ENCODE data around the gene MEX3B.
"Not testable (repeated sequence)": the region's sequence is repeated elsewhere in the genome, so short reads cannot be mapped to it uniquely, and the experiment has no call there.

MEX3B gene

GRCh38 chr15:82051664-82052063 lies 5.8 kb upstream of the MEX3B start:
- peak in 14 of 56 donors; percentile 0 to 39 (median 12) for DNase-seq

- DNase-seq, result no peak
These were observed 3.0 kb upstream of the MEX3B start for GRCh38 chr15:82048811-82049210.

- peak in 15 of 56 donors; percentile 7 to 74 (median 43) for DNase-seq
These were observed 1.9 kb upstream of the MEX3B start for GRCh38 chr15:82047453-82048400.

GRCh38 chr15:82046666-82047452 lies 1.0 kb upstream of the MEX3B start:
- peak in 55 of 56 donors; percentile 42 to 97 (median 84) for DNase-seq

- peak in 41 of 56 donors; percentile 11 to 76 (median 49) for DNase-seq
These were observed 483 bp downstream of the MEX3B start for GRCh38 chr15:82045179-82045891.

GRCh38 chr15:82044373-82045178 lies 1.2 kb downstream of the MEX3B start:
- DNase-seq, result peak in 32 of 56 donors; percentile 12 to 83 (median 42)

GRCh38 chr15:82043796-82044372 lies 1.9 kb downstream of the MEX3B start:
- DNase-seq, result peak in 2 of 56 donors; percentile 18 to 33

GRCh38 chr15:82043130-82043673 lies 2.6 kb downstream of the MEX3B start:
- no peak for DNase-seq

- DNase-seq, result peak in 2 of 56 donors; percentile 2 to 24
These were observed 5.0 kb downstream of the MEX3B start for GRCh38 chr15:82040862-82041261.

- peak in 1 of 56 donors; percentile 15 for DNase-seq
These were observed 5.4 kb downstream of the MEX3B start for GRCh38 chr15:82040390-82040789.

- no peak for DNase-seq
These were observed 5.9 kb downstream of the MEX3B start for GRCh38 chr15:82039871-82040270.

GRCh38 chr15:82036461-82036860 lies 9.4 kb downstream of the MEX3B start:
- no peak for DNase-seq

- no peak for DNase-seq
These were observed 13.9 kb downstream of the MEX3B start for GRCh38 chr15:82031871-82032270.

- no peak for DNase-seq
These were observed 15.6 kb downstream of the MEX3B start for GRCh38 chr15:82030176-82030575.

- DNase-seq, result not testable (repeated sequence)
These were observed 17.7 kb downstream of the MEX3B start for GRCh38 chr15:82028163-82028562.

- DNase-seq, result no peak
These were observed 23.8 kb downstream of the MEX3B start for GRCh38 chr15:82021992-82022391.

GRCh38 chr15:82020625-82021394 lies 25.0 kb downstream of the MEX3B start:
- DNase-seq, result no peak

GRCh38 chr15:82018201-82018600 lies 27.6 kb downstream of the MEX3B start:
- no peak for DNase-seq

GRCh38 chr15:82017656-82018055 lies 28.2 kb downstream of the MEX3B start:
- no peak for DNase-seq

Data from nucleus accumbens (tissue), 56 donors.